AG04449 (cell line): ENCODE data around the gene ZNF592.

Experiments used
- CTCF ChIA-PET: fragments of 350-600 bp; formaldehyde crosslinking; extraction: SDS; loops from one replicate; lab custom pipeline; 2021; ENCODE audit warnings: antibody characterized with exemption; lab: Yijun Ruan, JAX
- POLR2A ChIA-PET: fragments of 400-600, 350-600 bp; formaldehyde crosslinking; extraction: SDS; loops from one replicate; lab custom pipeline; 2020; ENCODE audit warnings: antibody characterized with exemption, inconsistent platforms; lab: Yijun Ruan, JAX
- DNase-seq: peaks from one replicate; pipeline ENCODE4 v3.0.0-alpha.2; 2010; ENCODE audit warnings: low read depth, low spot score
- H3K4me3 ChIP-seq: 2 replicates; pipeline ENCODE4 v1.5.1; 2011; ENCODE audit warnings: low read depth, mild to moderate bottlenecking, control low read depth, low read length
- CTCF ChIP-seq: IDR thresholded peaks from one replicate; pipeline ENCODE4 v1.5.1; 2011; ENCODE audit warnings: mild to moderate bottlenecking, moderate library complexity, low read length, control low read depth, inconsistent platforms; ENCODE audit not compliant: insufficient read depth; ENCODE audit errors: missing control alignments

The ZNF592 gene

GRCh38 chr15:84760219-84760618 lies 11.8 kb downstream of the ZNF592 start:
- no peak for TF ChIP-seq CTCF
- DNase-seq, result no peak
- ChIA-PET POLR2A (no interaction called here), CTCF (no interaction called here)
- no peak overlapping the region for H3K4me3 ChIP-seq

GRCh38 chr15:84761607-84762131 lies 13.3 kb downstream of the ZNF592 start:
- no peak for TF ChIP-seq CTCF
- ChIA-PET POLR2A (no interaction called here), CTCF (no interaction called here)
- DNase-seq, result no peak
- no peak overlapping the region for H3K4me3 ChIP-seq

- no peak for TF ChIP-seq CTCF
- POLR2A ChIA-PET, result no interaction called here
- no peak for DNase-seq
- no peak overlapping the region for H3K4me3 ChIP-seq
- CTCF ChIA-PET, result no interaction called here
Observed at GRCh38 chr15:84762840-84763572, 14.6 kb downstream of the ZNF592 start.

GRCh38 chr15:84764585-84764984 lies 16.2 kb downstream of the ZNF592 start:
- no peak for DNase-seq
- CTCF ChIA-PET, result no interaction called here
- POLR2A ChIA-PET, result no interaction called here
- TF ChIP-seq CTCF, result no peak
- H3K4me3 ChIP-seq, result no peak overlapping the region

GRCh38 chr15:84764989-84765388 lies 16.6 kb downstream of the ZNF592 start:
- ChIA-PET POLR2A (no interaction called here), CTCF (no interaction called here)
- H3K4me3 ChIP-seq, result no peak overlapping the region
- DNase-seq, result no peak
- TF ChIP-seq CTCF, result no peak

GRCh38 chr15:84765675-84766074 lies 17.3 kb downstream of the ZNF592 start:
- TF ChIP-seq CTCF, result no peak
- ChIA-PET CTCF (no interaction called here), POLR2A (no interaction called here)
- H3K4me3 ChIP-seq, result no peak overlapping the region
- DNase-seq, result no peak
